CD4-positive, alpha-beta T cell (primary cell): ENCODE data around the gene NOD1. TPM values are rescaled to one million over a fixed set of nuclear protein-coding genes. Genes with fewer than 3 reads are reported as not detected.

Experiments
- ATAC-seq: fragments of 200-7000 bp; cut with Tn5 transposase; one replicate; pipeline ENCODE4 v1.10.0; 2022; ENCODE audit warnings: mild to moderate bottlenecking; ENCODE audit not compliant: poor library complexity
- CTCF ChIA-PET: fragments of 350-600 bp; sonication (Branson Sonifier 250); formaldehyde crosslinking; loops from one replicate; lab custom pipeline; 2021; ENCODE audit warnings: antibody characterized with exemption, inconsistent platforms; lab: Charles Lee
- POLR2A ChIA-PET: fragments of 350-600 bp; sonication (Branson Sonifier 250); formaldehyde crosslinking; loops from one replicate; lab custom pipeline; 2021; ENCODE audit warnings: antibody characterized with exemption, inconsistent platforms; lab: Charles Lee
- DNase-seq, 14 experiments: peaks; one replicate each; pipeline ENCODE4 v3.0.0-alpha.2; 2013 to 2020; ENCODE audit warnings: mixed read lengths in 2 of 14
- H3K27ac ChIP-seq, 2 donors: one replicate each; pipeline versions ENCODE4 v1.5.1 to v1.7.0; 2013; ENCODE audit warnings: low read length in 2 of 2, low read depth in 1 of 2, mild to moderate bottlenecking in 1 of 2
- H3K27me3 ChIP-seq, 2 experiments: 1 replicate in 1 of 2; 2 replicates in 1 of 2; pipeline versions ENCODE4 v1.6.1 to v1.7.0; 2013; ENCODE audit warnings: low read length in 2 of 2, control low read depth in 1 of 2, mild to moderate bottlenecking in 1 of 2, moderate library complexity in 1 of 2; ENCODE audit not compliant: insufficient read depth in 2 of 2, control insufficient read depth in 1 of 2
- H3K36me3 ChIP-seq: one replicate; pipeline ENCODE4 v1.6.1; 2013; ENCODE audit warnings: low read length, control low read depth; ENCODE audit not compliant: insufficient read depth
- H3K4me1 ChIP-seq: one replicate; pipeline ENCODE4 v1.6.1; 2013; ENCODE audit warnings: low read length, control low read depth; ENCODE audit not compliant: insufficient read depth
- H3K4me3 ChIP-seq: one replicate; pipeline ENCODE4 v1.5.1; 2013; ENCODE audit warnings: mild to moderate bottlenecking, low read length, moderate library complexity
- H3K9me3 ChIP-seq, 2 experiments: 1 replicate in 1 of 2; 2 replicates in 1 of 2; pipeline versions ENCODE4 v1.6.1 to v1.7.0; 2013; ENCODE audit warnings: low read length in 2 of 2, mild to moderate bottlenecking in 2 of 2, control low read depth in 1 of 2, moderate library complexity in 1 of 2; ENCODE audit not compliant: control insufficient read depth in 1 of 2, insufficient read depth in 1 of 2
- H3K27ac Mint-ChIP-seq: one replicate; pipeline ENCODE4 v1.8.0; 2020; ENCODE audit warnings: mixed read lengths
- H3K27me3 Mint-ChIP-seq: one replicate; pipeline ENCODE4 v1.8.0; 2021; ENCODE audit warnings: mixed read lengths
- H3K36me3 Mint-ChIP-seq: one replicate; pipeline ENCODE4 v1.8.0; 2021; ENCODE audit warnings: low read depth, mixed read lengths
- H3K4me1 Mint-ChIP-seq: one replicate; pipeline ENCODE4 v1.8.0; 2021; ENCODE audit warnings: low read depth, mixed read lengths
- H3K4me3 Mint-ChIP-seq: one replicate; pipeline ENCODE4 v1.8.0; 2020; ENCODE audit warnings: mild to moderate bottlenecking, mixed read lengths
- H3K9me3 Mint-ChIP-seq: one replicate; pipeline ENCODE4 v1.8.0; 2020; ENCODE audit warnings: mixed read lengths
- intact Hi-C, 2 experiments: fragments of 100-400 bp; cut with DNase I in 1 of 2; cut with micrococcal nuclease in 1 of 2; formaldehyde crosslinking; loops; one replicate each; pipeline versions ENCODE4 v1.15.1 to v1.9.0; 2023 to 2025; cut with DNase I, micrococcal nuclease
- total RNA-seq, 174 experiments: library from RNA in 2 of 174; stranded (reverse) in 2 of 174; gene quantifications; one replicate each; pipeline ENCODE4 v1.2.3 and lab custom pipeline; 2021 to 2026
- TF ChIP-seq, protein P1 (sequence below): fragments of 200-600 bp; IDR thresholded peaks from one replicate; pipeline ENCODE4 v1.8.0; 2022; ENCODE audit warnings: antibody characterized with exemption, mild to moderate bottlenecking

Gene NOD1
- total RNA-seq, 2 experiments from 2014 or later, result 11.6 to 12.6 TPM

DNA sequence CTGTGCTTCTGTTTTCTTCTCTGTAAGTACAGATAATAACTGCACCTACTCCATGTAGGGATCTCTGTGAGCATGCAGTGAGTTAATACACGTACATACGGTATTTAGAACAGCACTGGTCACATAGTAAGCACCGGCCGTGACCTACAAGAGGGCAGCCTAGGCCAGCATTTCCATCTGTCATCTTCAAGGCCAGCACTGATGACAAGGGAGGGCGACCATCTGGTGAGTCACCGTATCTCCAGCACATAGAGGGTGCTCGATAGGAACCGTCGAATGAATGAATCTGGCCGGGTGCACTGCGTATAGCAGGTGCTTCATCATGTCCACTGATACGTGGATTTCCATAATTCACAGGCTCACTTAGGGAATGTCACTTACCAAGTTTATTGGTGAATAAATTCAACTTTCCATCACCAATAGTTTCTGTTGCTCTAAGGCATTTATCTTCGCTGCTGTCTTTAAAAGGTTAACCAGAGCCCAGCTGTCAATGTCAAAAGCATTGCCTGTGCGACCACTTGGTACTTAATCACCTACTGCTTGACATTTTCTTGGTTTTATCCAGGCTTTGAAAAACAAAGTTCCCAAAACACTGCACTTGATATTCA is 8.3 kb downstream of the NOD1 start:
- Histone ChIP-seq H3K36me3 (no peaks in the 10 kb centered on the region), H3K4me3 (no peak overlapping the region), H3K27ac (no peak overlapping the region), H3K9me3 (no peaks in the 10 kb centered on the region), H3K27me3 (no peaks in the 10 kb centered on the region), H3K4me1 (peaks cover 44% of the 10 kb centered on the region)
- Mint-ChIP-seq H3K27me3 (no peaks in the 10 kb centered on the region), H3K4me1 (peaks cover 88% of the 10 kb centered on the region), H3K27ac (no peak overlapping the region), H3K36me3 (peaks cover 19% of the 10 kb centered on the region), H3K4me3 (no peak overlapping the region), H3K9me3 (no peaks in the 10 kb centered on the region)
- DNase-seq, result no peak
- TF ChIP-seq, protein P1, sequence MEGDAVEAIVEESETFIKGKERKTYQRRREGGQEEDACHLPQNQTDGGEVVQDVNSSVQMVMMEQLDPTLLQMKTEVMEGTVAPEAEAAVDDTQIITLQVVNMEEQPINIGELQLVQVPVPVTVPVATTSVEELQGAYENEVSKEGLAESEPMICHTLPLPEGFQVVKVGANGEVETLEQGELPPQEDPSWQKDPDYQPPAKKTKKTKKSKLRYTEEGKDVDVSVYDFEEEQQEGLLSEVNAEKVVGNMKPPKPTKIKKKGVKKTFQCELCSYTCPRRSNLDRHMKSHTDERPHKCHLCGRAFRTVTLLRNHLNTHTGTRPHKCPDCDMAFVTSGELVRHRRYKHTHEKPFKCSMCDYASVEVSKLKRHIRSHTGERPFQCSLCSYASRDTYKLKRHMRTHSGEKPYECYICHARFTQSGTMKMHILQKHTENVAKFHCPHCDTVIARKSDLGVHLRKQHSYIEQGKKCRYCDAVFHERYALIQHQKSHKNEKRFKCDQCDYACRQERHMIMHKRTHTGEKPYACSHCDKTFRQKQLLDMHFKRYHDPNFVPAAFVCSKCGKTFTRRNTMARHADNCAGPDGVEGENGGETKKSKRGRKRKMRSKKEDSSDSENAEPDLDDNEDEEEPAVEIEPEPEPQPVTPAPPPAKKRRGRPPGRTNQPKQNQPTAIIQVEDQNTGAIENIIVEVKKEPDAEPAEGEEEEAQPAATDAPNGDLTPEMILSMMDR, result no peak
- intact Hi-C loops, result loop anchor here in 1 of 2 experiments (10.0 kb wide), 1 partner anchor 185 kb away; the partner anchor contains the start of gene ZNRF2
- POLR2A ChIA-PET, result no interaction called here
- CTCF ChIA-PET, result no interaction called here
- ATAC-seq, result no peak

DNA sequence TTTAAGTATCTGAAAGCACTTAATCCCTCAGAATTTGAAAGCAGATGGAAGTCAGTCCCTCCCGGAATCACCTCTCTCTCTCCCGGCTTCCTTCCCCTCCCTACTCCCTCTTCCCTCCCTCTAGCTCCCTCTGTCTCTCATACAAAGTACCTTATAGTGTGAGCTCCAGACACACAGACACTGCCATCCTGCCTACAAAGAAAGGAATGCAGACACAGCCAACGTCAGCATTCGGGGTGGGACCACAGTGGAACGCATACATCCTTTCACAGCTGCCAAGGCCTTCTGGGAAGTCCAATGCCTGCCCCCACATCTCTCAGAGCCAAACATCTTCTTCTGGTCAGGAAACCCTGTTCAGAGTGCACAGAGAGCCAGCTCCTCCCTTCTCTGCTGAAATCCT is 9.3 kb downstream of the NOD1 start:
- Histone ChIP-seq H3K4me3 (no peak overlapping the region), H3K36me3 (no peaks in the 10 kb centered on the region), H3K9me3 (no peaks in the 10 kb centered on the region), H3K4me1 (peaks cover 49% of the 10 kb centered on the region), H3K27ac (no peak overlapping the region), H3K27me3 (no peaks in the 10 kb centered on the region)
- intact Hi-C loops, result loop anchor here in 1 of 2 experiments (5.0 kb wide), 2 partner anchors 102 to 197 kb away; no protein-coding TSS in a partner anchor
- Mint-ChIP-seq H3K36me3 (peaks cover 14% of the 10 kb centered on the region), H3K27ac (no peak overlapping the region), H3K4me1 (peaks cover 82% of the 10 kb centered on the region), H3K9me3 (no peaks in the 10 kb centered on the region), H3K4me3 (no peak overlapping the region), H3K27me3 (no peaks in the 10 kb centered on the region)
- ChIA-PET CTCF (no interaction called here), POLR2A (no interaction called here)
- TF ChIP-seq, protein P1, result no peak
- ATAC-seq (no peak), DNase-seq (no peak)

- Histone ChIP-seq H3K9me3 (no peaks in the 10 kb centered on the region), H3K36me3 (no peaks in the 10 kb centered on the region), H3K4me1 (peaks cover 49% of the 10 kb centered on the region), H3K4me3 (no peak overlapping the region), H3K27ac (no peak overlapping the region), H3K27me3 (no peaks in the 10 kb centered on the region)
- no peak for DNase-seq
- no peak overlapping the region for H3K4me3 Mint-ChIP-seq
- H3K36me3 Mint-ChIP-seq, result peaks cover 17% of the 10 kb centered on the region
- CTCF ChIA-PET, result no interaction called here
- no peak overlapping the region for H3K27ac Mint-ChIP-seq
- POLR2A ChIA-PET, result no interaction called here
- intact Hi-C loops, result loop anchor here in 1 of 2 experiments (5.0 kb wide), 2 partner anchors 101 to 196 kb away; no protein-coding TSS in a partner anchor
- H3K27me3 Mint-ChIP-seq, result no peaks in the 10 kb centered on the region
- peaks cover 77% of the 10 kb centered on the region for H3K4me1 Mint-ChIP-seq
- ATAC-seq, result no peak
- TF ChIP-seq, protein P1, result no peak
- H3K9me3 Mint-ChIP-seq, result no peaks in the 10 kb centered on the region
Observed at GRCh38 chr7:30468791-30469190, 9.8 kb downstream of the NOD1 start.
